Right ventricle myocardium inferior (tissue), 1 donor: ENCODE results near the gene MICAL2. TPM values are rescaled to one million over a fixed set of nuclear protein-coding genes. Genes with fewer than 3 reads are reported as not detected.

Experiments used
- ATAC-seq: fragments of 200-7000 bp; cut with Tn5 transposase; one replicate; pipeline ENCODE4 v1.9.1; 2020; ENCODE audit warnings: mild to moderate bottlenecking, moderate library complexity
- DNase-seq: peaks from one replicate; pipeline ENCODE4 v3.0.0; 2021; ENCODE audit errors: missing footprints
- intact Hi-C: fragments of 100-400 bp; cut with DNase I; formaldehyde crosslinking; loops from one replicate; pipeline ENCODE4 v1.11.0; 2022
- total RNA-seq: library from RNA; stranded (reverse); fragmentation: NEBNext Ultra II Directional; extraction: Animal tissue kit (Norgen Biotek cat#: 25700); gene quantifications from one replicate; pipeline ENCODE4 v1.2.1, GENCODE V29; 2021
- donor health status: DM: no; HTN: yes; CAD: no; lungs with severe emphysema.

MICAL2 gene
- total RNA-seq, 1 donor from 2014 or later, result 42.0 TPM

GRCh38 chr11:12075822-12076821 lies 34.3 kb upstream of the MICAL2 start:
- intact Hi-C loops, result no loop called here
- ATAC-seq, result no peak
- DNase-seq, result no peak

- DNase-seq (no peak), ATAC-seq (no peak)
- intact Hi-C loops, result no loop called here
These were observed 33.4 kb upstream of the MICAL2 start for GRCh38 chr11:12076840-12077534.

DNA sequence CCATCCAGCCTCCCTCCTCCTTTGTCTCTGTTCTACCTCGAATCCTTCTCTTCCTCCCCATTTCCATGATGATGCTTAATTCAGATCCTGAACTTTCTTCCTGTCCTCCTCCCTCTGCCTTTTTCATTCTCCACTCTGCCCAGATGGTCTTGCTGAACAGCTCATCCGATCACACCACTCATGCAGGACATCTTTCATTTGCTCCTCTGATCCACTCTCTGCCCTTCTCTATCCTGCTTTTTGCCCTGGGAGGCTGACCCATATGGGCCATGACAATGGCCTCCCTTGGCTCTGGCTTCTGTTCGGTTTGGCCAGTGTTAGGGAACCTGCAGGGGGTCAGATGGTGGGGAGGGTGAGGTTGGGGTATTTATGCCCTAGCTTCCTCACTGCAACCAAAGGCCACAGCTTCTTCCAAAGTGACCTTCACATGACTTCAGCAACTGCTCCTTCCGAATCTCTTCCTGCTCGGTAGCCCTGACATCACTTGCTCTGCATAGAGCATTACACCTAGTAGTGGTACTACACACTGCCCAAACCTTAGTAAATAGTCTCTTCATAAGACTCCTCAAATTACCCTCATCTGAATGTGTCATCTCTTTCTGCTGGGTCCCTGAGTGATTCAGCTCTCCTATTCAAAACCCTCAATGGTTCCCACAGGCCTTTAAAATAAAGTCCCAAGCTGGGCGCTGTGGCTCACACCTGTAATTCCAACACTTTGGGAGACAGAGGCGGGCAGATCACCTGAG lies 32.7 kb upstream of the MICAL2 start:
- DNase-seq, result no peak
- intact Hi-C loops, result no loop called here
- no peak for ATAC-seq

- DNase-seq, result no peak
- intact Hi-C loops, result no loop called here
- ATAC-seq, result peak; percentile 72
These were observed 30.4 kb upstream of the MICAL2 start for GRCh38 chr11:12079726-12080556.

GRCh38 chr11:12083380-12083779 lies 27.0 kb upstream of the MICAL2 start:
- intact Hi-C loops, result no loop called here
- no peak for ATAC-seq
- no peak for DNase-seq

GRCh38 chr11:12084256-12084655 lies 26.1 kb upstream of the MICAL2 start:
- intact Hi-C loops, result no loop called here
- ATAC-seq (no peak), DNase-seq (no peak)

GRCh38 chr11:12085371-12086251 lies 24.8 kb upstream of the MICAL2 start:
- intact Hi-C loops, result no loop called here
- no peak for DNase-seq

DNA sequence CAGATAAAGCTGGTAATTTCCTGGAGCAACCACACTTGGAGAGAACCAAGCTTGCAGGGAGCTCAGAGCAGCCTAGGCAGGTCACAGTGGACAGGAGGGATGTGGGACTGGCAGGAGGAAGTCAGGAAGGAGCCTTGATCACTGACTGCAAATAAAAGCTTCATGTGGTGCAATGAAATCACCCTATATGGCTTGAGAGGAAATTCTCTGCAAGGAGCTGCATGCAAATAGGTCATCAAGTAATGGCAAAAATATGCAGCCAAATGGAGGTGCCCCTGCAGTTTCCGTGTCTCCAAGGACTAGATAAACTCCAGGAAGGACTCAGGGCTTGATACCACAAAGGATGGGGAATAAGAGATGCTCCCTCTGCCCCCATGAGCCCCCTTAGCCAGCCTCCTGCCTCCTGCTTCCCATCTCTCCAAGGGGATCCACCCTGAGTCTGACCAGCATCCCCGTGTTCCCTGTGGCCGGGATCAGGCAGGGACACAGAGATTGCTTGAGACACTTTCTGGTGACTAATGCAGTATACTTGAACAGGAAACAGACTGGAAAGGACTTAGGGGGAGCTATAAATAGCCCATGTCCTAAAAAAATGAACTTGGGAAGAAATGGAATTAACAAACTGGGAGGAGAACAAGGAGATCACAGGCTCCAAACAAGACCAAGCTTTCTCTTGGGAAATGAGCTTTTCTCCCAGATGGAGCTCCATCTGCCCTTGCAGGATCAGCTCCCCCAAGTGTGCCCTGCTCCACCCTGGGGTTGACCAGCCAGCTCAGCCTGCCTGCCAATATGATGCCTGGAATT lies 23.9 kb upstream of the MICAL2 start:
- peak; percentile 74 for DNase-seq
- peak; percentile 89 for ATAC-seq
- intact Hi-C loops, result no loop called here

More at GRCh38 chr11:12085371-12086251, 24.8 kb upstream of the MICAL2 start:
- no peak for ATAC-seq

DNA sequence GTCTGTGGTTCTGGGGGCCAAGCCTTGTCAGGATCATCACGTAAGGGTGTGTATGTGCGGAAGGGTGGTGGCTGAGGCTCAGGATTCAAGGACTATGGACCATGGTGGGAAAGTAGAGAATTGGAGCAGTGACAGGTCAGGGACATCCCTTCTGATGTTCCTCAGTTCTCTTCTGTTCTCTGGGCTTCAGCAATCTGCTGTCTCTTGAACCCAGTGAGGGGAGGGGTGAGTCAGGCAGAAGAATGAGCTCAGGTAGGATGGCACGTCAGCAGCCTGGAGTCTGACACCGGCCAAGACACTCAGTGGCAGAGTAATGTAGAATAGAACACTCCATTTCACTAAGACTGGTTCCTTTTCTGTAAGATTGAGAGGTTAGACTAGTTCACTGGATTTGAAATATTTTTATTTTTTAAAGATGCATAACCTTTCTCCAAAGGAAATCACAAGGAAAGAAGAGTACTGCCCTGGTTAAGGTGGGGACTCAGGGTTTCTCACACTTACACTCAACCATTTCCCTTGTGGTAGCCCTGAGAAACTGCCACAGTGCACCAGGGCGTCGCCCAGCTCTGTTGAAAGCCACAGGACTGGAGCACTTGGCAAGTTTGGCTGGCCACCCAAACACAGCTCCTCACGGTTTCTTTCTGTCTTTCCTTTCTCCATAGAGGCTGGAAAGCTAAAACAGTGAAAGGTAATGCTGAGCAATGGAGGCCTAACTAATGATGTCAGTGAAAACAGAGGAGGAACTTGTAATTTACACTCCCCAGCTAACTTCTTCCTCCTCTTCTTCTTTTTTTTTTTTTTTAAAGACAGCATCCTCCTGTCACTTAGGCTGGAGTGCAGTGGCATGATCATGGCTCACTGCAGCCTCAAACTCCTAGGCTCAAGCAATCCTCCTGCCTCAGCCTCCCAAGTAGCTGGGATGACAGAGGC lies 23.1 kb upstream of the MICAL2 start:
- intact Hi-C loops, result loop anchor here (2.0 kb wide), 3 partner anchors 23 to 195 kb away; partner anchors contain the start of gene MICAL2
- ATAC-seq (no peak), DNase-seq (no peak)

DNA sequence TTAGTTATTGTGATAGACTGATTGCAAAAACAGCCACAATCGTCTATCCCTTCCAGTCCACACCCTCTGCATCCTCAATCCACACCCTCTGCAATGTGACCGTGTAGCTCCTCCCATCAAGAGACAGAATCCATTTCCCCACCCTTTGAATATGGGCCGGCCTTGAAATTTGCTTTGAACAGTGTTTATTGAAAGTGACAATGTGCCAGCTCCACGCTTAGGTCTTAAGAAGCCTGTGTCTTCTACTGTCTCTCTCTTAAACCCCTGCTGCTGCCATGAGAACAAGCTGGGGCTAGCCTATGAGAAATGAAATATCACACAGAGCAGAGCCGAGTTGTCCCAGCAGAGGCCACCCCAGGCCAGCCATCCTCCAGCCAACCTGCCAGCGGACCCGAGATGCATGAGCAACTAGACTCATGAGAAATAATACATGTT lies 22.3 kb upstream of the MICAL2 start:
- intact Hi-C loops, result loop anchor here (2.0 kb wide), 3 partner anchors 23 to 195 kb away; partner anchors contain the start of gene MICAL2
- ATAC-seq (peak; percentile 59), DNase-seq (no peak)

- ATAC-seq, result no peak
- intact Hi-C loops, result loop anchor here (2.0 kb wide), 3 partner anchors 22 to 194 kb away; partner anchors contain the start of gene MICAL2
- DNase-seq, result no peak
These were observed 21.9 kb upstream of the MICAL2 start for GRCh38 chr11:12088531-12088930.

GRCh38 chr11:12089041-12089440 lies 21.3 kb upstream of the MICAL2 start:
- intact Hi-C loops, result loop anchor here (2.0 kb wide), 3 partner anchors 22 to 194 kb away; partner anchors contain the start of gene MICAL2
- no peak for DNase-seq
- no peak for ATAC-seq

GRCh38 chr11:12089473-12089872 lies 20.9 kb upstream of the MICAL2 start:
- ATAC-seq (no peak), DNase-seq (no peak)
- intact Hi-C loops, result loop anchor here (2.0 kb wide), 3 partner anchors 21 to 193 kb away; partner anchors contain the start of gene MICAL2

GRCh38 chr11:12090061-12090591 lies 20.3 kb upstream of the MICAL2 start:
- DNase-seq, result no peak
- intact Hi-C loops, result no loop called here
- no peak for ATAC-seq

DNA sequence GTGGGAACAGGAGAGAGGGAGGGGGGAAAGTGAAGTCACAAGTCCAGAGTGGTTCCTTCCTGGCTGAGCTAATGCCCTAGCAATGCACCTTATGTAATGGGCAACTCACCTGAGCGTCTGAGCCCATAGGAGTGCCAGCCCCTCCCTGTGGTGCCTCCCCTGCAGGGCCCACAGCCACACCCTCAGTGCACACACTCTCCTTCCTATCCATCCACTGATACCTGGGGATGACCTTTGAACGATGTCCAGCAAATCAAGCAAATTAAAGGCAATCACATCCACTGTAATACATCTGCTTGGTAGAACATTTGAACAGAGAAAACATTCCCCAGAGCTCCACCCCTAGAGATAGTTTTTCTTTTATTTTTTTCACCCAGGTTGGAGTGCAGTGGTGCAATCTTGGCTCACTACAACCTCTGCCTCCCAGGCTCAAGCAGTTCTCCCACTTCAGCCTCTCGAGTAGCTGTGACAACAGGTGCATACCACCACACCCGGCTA lies 19.6 kb upstream of the MICAL2 start:
- ATAC-seq, result no peak
- DNase-seq, result no peak
- intact Hi-C loops, result no loop called here
